Heart right ventricle (tissue), 16 donors: ENCODE results near the gene PSMB10. TPM values are rescaled to one million over a fixed set of nuclear protein-coding genes. Genes with fewer than 3 reads are reported as not detected.

Source experiments
- ATAC-seq, 8 donors: fragments of 200-7000 bp; cut with Tn5 transposase; one replicate each; pipeline ENCODE4 v1.9.1; 2020; ENCODE audit warnings: mild to moderate bottlenecking in 8 of 8, moderate library complexity in 8 of 8, moderate number of reproducible peaks in 1 of 8
- DNase-seq, 2 donors: peaks; one replicate each; pipeline ENCODE4 v3.0.0-alpha.2; 2020
- H3K27ac ChIP-seq, 10 donors: fragments of 200-600 bp; sonication (generic) in 2 of 10; one replicate each; pipeline versions ENCODE4 v1.5.0 to v1.8.0; 2020 to 2022; ENCODE audit warnings: mild to moderate bottlenecking in 3 of 10
- H3K27me3 ChIP-seq, 7 donors: fragments of 200-600 bp; one replicate each; pipeline ENCODE4 v1.8.0; 2021 to 2022; ENCODE audit warnings: mild to moderate bottlenecking in 2 of 7
- H3K36me3 ChIP-seq, 9 donors: fragments of 200-600 bp; sonication (generic) in 1 of 9; one replicate each; pipeline versions ENCODE4 v1.5.0 to v1.8.0; 2020 to 2022; ENCODE audit warnings: mild to moderate bottlenecking in 2 of 9
- H3K4me1 ChIP-seq, 9 donors: fragments of 200-600 bp; sonication (generic) in 1 of 9; one replicate each; pipeline versions ENCODE4 v1.5.0 to v1.8.0; 2020 to 2022; ENCODE audit warnings: mild to moderate bottlenecking in 4 of 9
- H3K4me3 ChIP-seq, 10 donors: fragments of 200-600 bp; sonication (generic) in 2 of 10; one replicate each; pipeline versions ENCODE4 v1.5.0 to v1.8.0; 2020 to 2022; ENCODE audit warnings: mild to moderate bottlenecking in 7 of 10, moderate library complexity in 2 of 10
- H3K9me3 ChIP-seq, 11 donors: fragments of 200-600 bp in 10 of 11; sonication (generic) in 2 of 11; one replicate each; pipeline versions ENCODE4 v1.5.0 to v1.8.0; 2013 to 2022; ENCODE audit warnings: mild to moderate bottlenecking in 2 of 11, control low read depth in 1 of 11, moderate library complexity in 1 of 11
- WGBS, 2 donors: extraction: QIAGEN DNeasy Blood & Tissue Kit; methylation state at CpG; one replicate each; pipeline ENCODE4 v1.1.7; 2013; ENCODE audit warnings: inconsistent platforms in 1 of 2; 5-methylcytosine and 5-hydroxymethylcytosine counted together
- intact Hi-C, 10 donors: fragments of 100-400 bp; cut with DNase I; formaldehyde crosslinking; loops; one replicate each; pipeline versions ENCODE4 v1.11.1 to v1.14.2; 2022
- polyA plus RNA-seq, 2 donors: library from polyadenylated mRNA; stranded (reverse); fragments of 200-250 nt; gene quantifications; one replicate each; pipeline ENCODE4 v1.2.3, GENCODE V29; 2013
- total RNA-seq, 10 donors: library from RNA; stranded (reverse); fragmentation: NEBNext Ultra II Directional in 3 of 10; extraction: Animal tissue kit (Norgen Biotek cat#: 25700) in 3 of 10; gene quantifications; one replicate each; pipeline versions ENCODE4 v1.2.1 to v1.2.4, GENCODE V29; 2021 to 2023
- TF ChIP-seq, protein P1 (sequence below), 9 donors: fragments of 200-600 bp; sonication (generic) in 2 of 9; IDR thresholded peaks; one replicate each; pipeline versions ENCODE4 v1.5.0 to v1.8.0; 2021 to 2022; ENCODE audit warnings: antibody characterized with exemption in 9 of 9, mild to moderate bottlenecking in 5 of 9, moderate library complexity in 1 of 9
- donor health status: Arrhythmogenic right ventricular cardiomyopathy.
- donor health status: ischemic (EF 13 %, LVEDD 7.1; RV severe dilation, severe dysfunction).
- donor health status: healthy with polysubstance abuse.
- donor health status: DM: no; HTN: yes; CAD: no.
- donor health status: DM: no; HTN: no; CAD: no.
- donor health status: ischemic (EF 25% LVEDD 6.9; RV normal size, moderate dysfunction).
- donor health status: ischemic (EF 25% LVEDD 5.7; RV mildly dilated, moderate dysfunction).
- donor health status: healthy.
- donor health status: DM: yes; HTN: yes; CAD: no.
- donor health status: Ischemic cardiomyopathy.
- donor health status: ischemic (EF 35%, LVEDD 5.7; RV mildly dilated, moderate dysfunction).
- donor health status: nonischemic (EF 11% LVEDD 7.7; RV severe dilation, severe dysfunction).
- donor health status: DM: yes; HTN: yes; CAD: no.
- donor health status: PGD.
- donor health status: ischemic (EF 29% LVEDD 5.4; RV normal size, mild dysfunction).
- donor health status: nonischemic (EF 23%, LVEDD 6.1; RV moderate dilation, normal function).

PSMB10 gene
- total and polyA plus RNA-seq, 12 donors: 48.9 to 170 (median 63.6) TPM

DNA sequence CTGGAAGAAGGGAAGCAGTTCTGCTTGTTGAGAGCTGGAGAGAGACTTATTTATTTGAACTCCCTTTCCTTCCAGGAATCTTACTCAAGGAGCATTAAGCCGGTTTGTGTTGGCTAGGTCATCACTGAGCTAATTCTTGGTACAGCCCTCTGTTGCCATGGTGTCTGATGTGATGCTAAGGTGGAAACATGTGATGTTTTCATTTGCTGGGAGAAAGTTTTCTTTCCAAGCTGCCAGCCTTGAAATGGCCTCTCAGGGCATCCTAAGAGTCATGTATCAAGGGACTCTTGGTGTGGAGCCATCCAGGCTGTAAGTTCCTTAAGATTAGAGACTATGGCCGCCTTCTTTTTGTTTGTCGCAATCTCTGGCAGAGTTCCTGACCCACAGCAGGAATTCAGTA lies 39.4 kb downstream of the PSMB10 start:
- Histone ChIP-seq H3K4me1 (peaks cover 13 to 59% (median 50%) of the 10 kb centered on the region in 9 donors), H3K27ac (peak overlapping the region in 7 of 10 donors; percentile 10 to 55 (median 46)), H3K9me3 (no peaks in the 10 kb centered on the region), H3K36me3 (peaks cover 0 to 13% (median 0%) of the 10 kb centered on the region in 9 donors), H3K4me3 (no peak overlapping the region), H3K27me3 (no peaks in the 10 kb centered on the region)
- WGBS, 2 donors: 75 to 79% methylated on average over 3 of the region's 3 CpGs
- TF ChIP-seq, protein P1, sequence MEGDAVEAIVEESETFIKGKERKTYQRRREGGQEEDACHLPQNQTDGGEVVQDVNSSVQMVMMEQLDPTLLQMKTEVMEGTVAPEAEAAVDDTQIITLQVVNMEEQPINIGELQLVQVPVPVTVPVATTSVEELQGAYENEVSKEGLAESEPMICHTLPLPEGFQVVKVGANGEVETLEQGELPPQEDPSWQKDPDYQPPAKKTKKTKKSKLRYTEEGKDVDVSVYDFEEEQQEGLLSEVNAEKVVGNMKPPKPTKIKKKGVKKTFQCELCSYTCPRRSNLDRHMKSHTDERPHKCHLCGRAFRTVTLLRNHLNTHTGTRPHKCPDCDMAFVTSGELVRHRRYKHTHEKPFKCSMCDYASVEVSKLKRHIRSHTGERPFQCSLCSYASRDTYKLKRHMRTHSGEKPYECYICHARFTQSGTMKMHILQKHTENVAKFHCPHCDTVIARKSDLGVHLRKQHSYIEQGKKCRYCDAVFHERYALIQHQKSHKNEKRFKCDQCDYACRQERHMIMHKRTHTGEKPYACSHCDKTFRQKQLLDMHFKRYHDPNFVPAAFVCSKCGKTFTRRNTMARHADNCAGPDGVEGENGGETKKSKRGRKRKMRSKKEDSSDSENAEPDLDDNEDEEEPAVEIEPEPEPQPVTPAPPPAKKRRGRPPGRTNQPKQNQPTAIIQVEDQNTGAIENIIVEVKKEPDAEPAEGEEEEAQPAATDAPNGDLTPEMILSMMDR (IDR thresholded peaks at IDR 0.05): no peak
- intact Hi-C loops: no loop called here
- ATAC-seq (peak in 3 of 8 donors; percentile 6 to 33 (median 22)), DNase-seq (peak in 1 of 2 donors; percentile 42)

DNA sequence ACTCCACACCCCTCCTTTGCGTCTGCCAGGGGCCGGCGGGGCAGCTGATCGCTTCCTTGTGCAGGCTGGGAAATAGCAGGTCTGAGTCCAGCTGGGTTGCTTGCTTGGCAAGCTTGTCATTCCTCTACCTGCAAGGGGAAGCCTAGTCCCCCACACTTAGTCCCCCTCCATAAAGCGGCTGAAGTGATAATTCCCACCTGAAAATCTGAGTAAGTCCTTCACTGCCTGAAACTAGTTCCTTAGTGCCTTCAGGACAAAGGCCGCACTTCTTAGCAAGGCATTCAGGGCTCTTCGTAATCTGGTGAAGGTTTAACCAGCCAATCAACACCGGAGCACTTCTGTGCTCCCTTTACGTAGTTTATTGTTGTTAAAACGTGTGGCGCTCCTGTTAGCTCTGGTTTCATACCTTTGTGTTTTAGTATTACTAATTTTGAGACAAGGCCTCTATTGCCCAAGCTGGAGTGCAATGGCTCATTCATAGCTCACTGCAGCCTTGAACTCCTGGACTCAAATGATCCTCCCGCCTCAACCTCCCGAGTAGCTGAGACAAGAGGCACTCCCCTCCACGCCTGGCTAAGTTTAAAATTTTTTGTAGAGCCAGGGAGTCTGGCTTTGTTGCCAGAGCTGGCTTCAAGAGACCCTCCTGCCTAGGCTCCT lies 42.8 kb downstream of the PSMB10 start:
- Histone ChIP-seq H3K27me3 (no peaks in the 10 kb centered on the region), H3K4me1 (peaks cover 13 to 60% (median 53%) of the 10 kb centered on the region in 9 donors), H3K4me3 (peak overlapping the region; percentile 72 to 100 (median 96)), H3K36me3 (no peaks in the 10 kb centered on the region), H3K9me3 (no peaks in the 10 kb centered on the region), H3K27ac (peak overlapping the region; percentile 87 to 99 (median 97))
- intact Hi-C loops: loop anchor here in 1 of 10 donors (5.0 kb wide), 1 partner anchor 52 kb away; the partner anchor contains the start of gene THAP11
- 19 to 20% methylated on average over 14 of the region's 14 CpGs for WGBS, 2 donors
- DNase-seq (no peak), ATAC-seq (no peak)
- TF ChIP-seq, protein P1 (IDR thresholded peaks at IDR 0.05): no peak

DNA sequence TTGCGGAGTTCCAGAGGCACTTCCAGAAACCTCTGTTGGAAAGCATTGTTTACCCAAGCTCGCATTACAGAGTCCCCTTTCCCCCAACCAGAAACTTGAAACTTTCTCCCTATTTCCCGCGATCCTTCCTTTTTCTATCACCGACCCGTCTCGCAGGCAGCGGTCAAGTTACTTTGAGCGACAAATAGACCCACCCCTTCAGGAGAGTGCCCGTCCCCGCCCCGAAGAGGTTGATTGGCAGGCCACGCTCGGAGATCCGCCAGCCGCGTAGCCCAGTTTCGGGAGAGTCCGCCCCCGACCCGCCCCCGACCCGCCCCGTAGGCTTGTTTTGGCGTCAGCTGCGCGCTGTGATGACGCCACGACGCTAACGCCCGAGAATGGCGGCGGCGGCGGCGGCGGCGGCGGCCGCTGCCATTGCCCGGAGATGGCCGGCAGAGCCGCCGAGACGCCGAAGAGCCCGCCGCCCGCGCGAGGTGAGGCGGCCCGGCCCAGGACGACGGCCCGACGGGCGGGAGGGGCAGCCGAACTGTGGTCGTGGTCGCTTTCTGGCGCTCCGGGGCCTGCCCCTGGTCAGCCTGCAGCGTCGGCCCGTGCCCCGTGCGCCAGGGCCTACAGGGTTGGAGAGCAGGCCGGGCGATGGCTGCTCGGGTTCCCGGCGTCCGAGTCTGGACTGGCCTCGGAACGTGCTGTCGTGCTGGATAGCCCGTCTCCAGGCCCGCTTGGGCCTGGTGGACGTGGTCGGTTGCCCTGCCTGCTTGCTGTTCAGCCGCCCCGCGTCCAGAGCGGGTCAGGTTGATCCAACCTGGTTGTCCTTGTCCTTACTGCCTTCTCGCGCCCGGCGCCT lies 43.5 kb downstream of the PSMB10 start, which contains the start of gene PSKH1:
Gene PSKH1 (plus strand): TSS at position 356 of the 844 bp plus-strand sequence. CDS start 15,496 bp downstream, outside the sequence.
- intact Hi-C loops: loop anchor here in 1 of 10 donors (5.0 kb wide), 1 partner anchor 51 kb away; the partner anchor contains the start of gene THAP11
- Histone ChIP-seq H3K9me3 (no peaks in the 10 kb centered on the region), H3K36me3 (no peaks in the 10 kb centered on the region), H3K27me3 (no peaks in the 10 kb centered on the region), H3K27ac (peak within 1 kb of the TSS; percentile 87 to 99 (median 97)), H3K4me1 (peaks cover 13 to 55% (median 52%) of the 10 kb centered on the region in 9 donors), H3K4me3 (peak within 1 kb of the TSS; percentile 72 to 100 (median 96))
- DNase-seq (peak; percentile 97 to 98), ATAC-seq (peak; percentile 96 to 99 (median 99))
- TF ChIP-seq, protein P1 (IDR thresholded peaks at IDR 0.05): no peak
- 0% methylated on average over 86 to 90 of the region's 90 CpGs for WGBS, 2 donors

DNA sequence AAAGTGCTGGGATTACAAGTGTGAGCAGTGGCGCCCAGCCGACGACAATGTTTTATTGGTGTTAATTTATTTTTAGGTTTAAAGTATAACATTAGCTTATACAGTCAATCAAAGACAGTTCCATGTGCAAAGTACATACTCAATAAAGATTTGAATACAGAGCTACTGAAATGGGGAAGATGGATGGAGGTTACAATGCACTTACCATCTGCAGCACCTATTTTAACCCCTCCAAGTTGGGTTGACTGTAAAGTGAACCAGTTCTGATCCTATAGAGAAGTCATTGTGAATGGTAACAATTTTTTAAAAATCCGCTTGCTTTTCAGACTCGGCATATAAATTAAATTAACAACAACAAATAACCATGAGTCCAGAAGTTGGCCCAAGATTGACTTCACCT lies 44.3 kb downstream of the PSMB10 start:
- intact Hi-C loops: loop anchor here in 1 of 10 donors (5.0 kb wide), 1 partner anchor 50 kb away; the partner anchor contains the start of gene THAP11
- H3K27ac ChIP-seq: peak overlapping the region in 8 of 10 donors; percentile 90 to 99 (median 98)

More for the DNA sequence above, 44.3 kb downstream of the PSMB10 start:
- ATAC-seq (no peak), DNase-seq (no peak)
- TF ChIP-seq, protein P1 (IDR thresholded peaks at IDR 0.05): no peak
- no peaks in the 10 kb centered on the region for H3K27me3 ChIP-seq
- WGBS, 2 donors: 72% methylated on average over 5 of the region's 5 CpGs
- peak overlapping the region in 9 of 10 donors; percentile 84 to 100 (median 97) for H3K4me3 ChIP-seq
- H3K36me3 ChIP-seq: no peaks in the 10 kb centered on the region
- H3K4me1 ChIP-seq: peaks cover 11 to 48% (median 45%) of the 10 kb centered on the region in 9 donors
- no peaks in the 10 kb centered on the region for H3K9me3 ChIP-seq
